SK-N-SH (cell line): Measurements from ENCODE around the gene UNC45A. TPM values are rescaled to one million over a fixed set of nuclear protein-coding genes. Genes with fewer than 3 reads are reported as not detected.

Experiments used
- EZH2phosphoT487 ChIP-seq: fragments of 200-600 bp; sonication (generic); IDR thresholded peaks from 2 replicates; pipeline ENCODE4 v1.6.1; 2017; ENCODE audit warnings: low read depth, mixed run types, mild to moderate bottlenecking, antibody characterized with exemption, moderate library complexity, borderline replicate concordance
- GABPA ChIP-seq: IDR thresholded peaks from 2 replicates; pipeline ENCODE4 v1.4.0; 2012; ENCODE audit warnings: low read depth, mild to moderate bottlenecking
- GATA2 ChIP-seq: sonication (generic); formaldehyde crosslinking; IDR thresholded peaks from 2 replicates; pipeline ENCODE4 v1.5.0; 2020; ENCODE audit warnings: mild to moderate bottlenecking, missing genetic modification reagents
- IRF3 ChIP-seq: fragments of 150-350 bp; IDR thresholded peaks from 2 replicates; pipeline ENCODE4 v1.6.1; 2016; ENCODE audit warnings: mild to moderate bottlenecking, low read depth, low read length
- JUND ChIP-seq: IDR thresholded peaks from 2 replicates; pipeline ENCODE4 v1.4.0; 2012
- MXI1 ChIP-seq: IDR thresholded peaks from 2 replicates; pipeline ENCODE4 v1.6.1; 2012; ENCODE audit warnings: mild to moderate bottlenecking, low read depth, low read length, improper control_type of control experiment
- NFIC ChIP-seq: IDR thresholded peaks from 2 replicates; pipeline ENCODE4 v1.4.0; 2012; ENCODE audit warnings: borderline replicate concordance
- RAD21 ChIP-seq: IDR thresholded peaks from 2 replicates; pipeline ENCODE4 v1.6.1; 2012; ENCODE audit warnings: mild to moderate bottlenecking, low read length
- RCOR1 ChIP-seq: fragments of 150-350 bp; IDR thresholded peaks from 2 replicates; pipeline ENCODE4 v1.6.1; 2017; ENCODE audit warnings: antibody characterized with exemption, low read length
- REST ChIP-seq: IDR thresholded peaks from 2 replicates; pipeline ENCODE4 v1.6.1; 2012; ENCODE audit warnings: mild to moderate bottlenecking, low read depth, low read length, moderate library complexity
- SMC3 ChIP-seq: IDR thresholded peaks from 2 replicates; pipeline ENCODE4 v1.6.1; 2012; ENCODE audit warnings: low read depth, low read length, improper control_type of control experiment
- TCF12 ChIP-seq: IDR thresholded peaks from 2 replicates; pipeline ENCODE4 v1.4.0; 2012
- ZBTB33 ChIP-seq: IDR thresholded peaks from 2 replicates; pipeline ENCODE4 v1.4.0; 2012; ENCODE audit warnings: low read depth, borderline replicate concordance
- polyA plus RNA-seq, 3 experiments: library from polyadenylated mRNA; depleted of rRNA; stranded (reverse); fragments of >200 nt; gene quantifications; 2 replicates each; pipeline ENCODE4 v1.2.3, GENCODE V29; 2012

Gene UNC45A
- polyA plus RNA-seq, 1 of the 3 experiments (the other 2 are of a cell fraction): 85.1 TPM

DNA sequence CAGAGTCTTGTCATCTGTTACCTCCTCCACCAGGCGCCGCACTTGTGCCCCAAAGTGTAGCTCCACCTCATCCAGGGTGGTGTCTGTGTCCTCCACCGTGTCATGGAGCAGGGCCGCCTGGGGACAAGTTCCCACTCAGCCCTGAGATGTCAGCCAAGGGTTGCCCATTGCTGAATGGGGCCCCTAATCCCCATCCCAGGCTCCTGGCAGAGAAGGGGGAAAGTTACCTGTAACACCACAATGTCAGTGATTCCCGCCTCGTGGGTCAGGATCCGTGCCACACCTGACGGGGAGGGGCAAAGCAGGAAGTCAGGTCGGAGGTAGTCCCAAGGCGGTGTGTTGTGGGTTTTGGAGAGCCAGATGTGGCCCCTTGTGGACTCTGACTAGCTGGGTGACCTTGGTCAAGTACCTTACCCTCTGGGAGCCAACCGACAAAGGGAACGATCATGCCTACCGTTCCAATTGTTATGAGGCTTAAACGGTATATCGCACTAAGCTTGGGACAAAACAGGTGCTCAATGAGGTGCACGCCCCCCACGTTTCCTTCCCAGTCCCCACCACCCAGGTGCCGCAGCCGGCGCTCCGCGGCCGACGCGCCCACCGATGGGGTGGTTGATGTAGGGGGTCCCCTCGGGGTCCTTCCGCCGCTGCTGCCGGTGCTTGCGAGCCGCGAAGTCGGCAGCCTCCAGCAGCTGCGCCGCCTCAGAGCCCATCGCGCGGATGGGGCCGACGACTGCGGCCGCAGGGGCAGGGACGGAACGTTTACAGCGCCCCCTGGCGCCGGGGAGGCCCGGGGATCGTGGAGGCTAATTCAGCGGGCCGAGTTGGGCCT, 3.0 kb upstream of the UNC45A start, which contains the start of gene HDDC3 (continued):
- peak; percentile 58 for TF ChIP-seq MXI1
- TF ChIP-seq RAD21: peak; percentile 48
- no peak for TF ChIP-seq JUND
- TF ChIP-seq GABPA: no peak
- TF ChIP-seq GATA2 (CRISPR knock-in tag): no peak
- no peak for TF ChIP-seq NFIC
- TF ChIP-seq IRF3: no peak
- TF ChIP-seq REST: no peak
- no peak for TF ChIP-seq EZH2phosphoT487
- TF ChIP-seq TCF12: no peak
- peak; percentile 68 for TF ChIP-seq RCOR1
- TF ChIP-seq ZBTB33: peak; percentile 34; the same call in 1 of the 2 replicates
- peak; percentile 45 for TF ChIP-seq SMC3
